Hepatic stellate cell (primary cell): ENCODE results near the gene DDRGK1.
"Not testable (repeated sequence)": the region's sequence is repeated elsewhere in the genome, so short reads cannot be mapped to it uniquely, and the experiment has no call there.

Experiments
- DNase-seq: peaks from one replicate; pipeline ENCODE4 v3.0.0; 2011; ENCODE audit warnings: low spot score

DDRGK1 gene

GRCh38 chr20:3164763-3165410, 39.6 kb downstream of the DDRGK1 start:
- DNase-seq = peak; percentile 51

DNA sequence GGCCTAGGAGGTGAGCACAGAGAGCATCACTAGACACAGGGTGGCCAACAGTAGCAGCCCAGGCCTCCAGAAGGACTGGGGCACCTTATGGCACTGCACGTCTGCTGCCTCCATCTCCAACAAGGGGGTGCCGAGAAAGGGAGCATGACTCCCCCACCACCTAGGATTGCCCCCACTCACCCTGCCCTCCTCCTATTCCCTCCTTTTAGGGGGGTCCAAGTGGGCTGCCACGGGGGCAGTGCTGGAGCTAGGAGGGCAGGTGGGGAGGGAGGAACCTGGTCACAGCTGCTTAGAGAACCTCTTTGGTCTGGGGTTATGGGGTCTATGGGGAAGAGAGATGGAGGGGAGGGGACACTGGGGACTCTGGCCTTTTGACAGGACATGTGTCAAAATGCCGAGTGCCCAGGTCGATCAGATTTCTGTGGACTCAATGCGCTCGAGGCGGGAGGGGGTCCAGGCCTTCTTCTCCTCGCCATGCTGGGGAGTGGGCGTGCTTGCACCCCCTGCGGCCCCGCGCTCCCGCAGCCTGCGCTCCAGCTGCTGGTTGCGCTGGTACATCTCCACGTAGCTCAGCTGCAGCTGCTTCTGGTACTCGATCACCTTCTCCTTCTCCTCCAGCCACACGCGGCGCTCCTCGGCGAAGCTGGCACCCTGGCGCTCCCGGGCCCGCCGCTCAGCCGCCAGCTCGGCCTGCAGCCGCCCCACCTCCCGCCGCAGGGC, 40.3 kb downstream of the DDRGK1 start:
- DNase-seq = peak; percentile 43

DNA sequence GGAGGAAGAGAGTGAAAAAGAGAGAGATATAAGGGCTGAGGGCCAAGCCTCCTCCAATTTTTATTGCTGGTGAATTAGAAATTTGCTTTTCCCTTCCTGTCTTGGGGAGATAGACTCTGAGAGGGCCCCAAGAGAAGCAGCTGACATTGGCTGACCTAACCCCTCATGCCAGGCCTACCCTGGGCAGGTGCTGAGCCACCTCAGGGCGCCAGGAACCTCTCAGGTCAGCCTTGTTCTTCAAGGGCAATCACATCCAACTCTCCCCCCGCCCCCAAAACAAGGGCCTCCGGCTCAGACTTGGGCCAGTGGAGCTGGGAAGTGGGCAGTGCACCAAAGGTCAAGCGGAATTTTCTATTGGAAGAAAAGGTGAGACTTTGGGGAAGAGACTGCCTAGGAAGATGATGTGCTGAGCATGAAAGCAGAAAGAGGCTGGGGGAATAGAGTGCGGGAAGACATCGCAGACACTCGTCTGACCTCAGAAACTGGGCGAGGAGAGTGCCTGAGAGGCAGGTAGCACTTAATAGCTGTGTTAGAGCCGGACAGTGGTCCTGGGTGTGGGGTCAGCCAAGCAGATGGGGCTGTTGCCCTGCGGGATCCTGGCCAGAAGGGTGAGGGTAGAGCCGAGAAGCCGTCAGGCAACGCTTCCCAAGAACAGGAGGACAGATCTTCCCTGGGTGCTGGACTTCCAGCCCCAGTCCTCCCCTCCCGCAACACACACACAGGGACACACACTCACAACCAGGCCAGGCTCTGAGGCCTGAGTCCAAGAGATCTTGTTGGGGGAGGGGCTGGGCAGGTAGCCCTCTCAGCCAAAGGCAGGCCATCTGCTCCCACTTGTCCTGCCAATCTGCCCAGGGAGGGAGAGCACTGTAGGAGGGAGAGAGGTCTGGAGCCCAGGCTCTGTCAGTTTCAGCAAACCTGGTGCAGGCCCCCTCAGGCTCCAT, 41.1 kb downstream of the DDRGK1 start:
- DNase-seq = no peak

- no peak for DNase-seq
These were observed 42.3 kb downstream of the DDRGK1 start for GRCh38 chr20:3162080-3162611.

- DNase-seq = no peak
These were observed 43.0 kb downstream of the DDRGK1 start for GRCh38 chr20:3161316-3162079.

DNA sequence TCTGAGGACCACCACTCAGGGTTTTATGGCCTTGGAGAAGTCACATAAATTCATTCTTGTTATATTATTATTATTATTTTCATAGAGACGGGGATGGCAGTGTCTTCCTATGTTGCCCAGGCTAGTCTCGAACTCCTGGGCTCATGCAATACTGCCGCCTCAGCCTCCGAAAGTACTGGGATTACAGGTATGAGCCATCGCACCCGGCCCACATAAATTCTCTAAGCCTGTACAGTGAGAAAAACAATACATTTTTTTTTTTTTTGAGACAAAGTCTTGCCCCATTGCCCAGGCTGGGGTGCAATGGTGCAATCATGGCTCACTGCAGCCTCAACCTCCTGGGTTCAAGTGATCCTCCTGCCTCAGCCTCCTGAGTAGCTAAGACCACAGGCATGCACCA, 44.1 kb downstream of the DDRGK1 start:
- DNase-seq = no peak

DNA sequence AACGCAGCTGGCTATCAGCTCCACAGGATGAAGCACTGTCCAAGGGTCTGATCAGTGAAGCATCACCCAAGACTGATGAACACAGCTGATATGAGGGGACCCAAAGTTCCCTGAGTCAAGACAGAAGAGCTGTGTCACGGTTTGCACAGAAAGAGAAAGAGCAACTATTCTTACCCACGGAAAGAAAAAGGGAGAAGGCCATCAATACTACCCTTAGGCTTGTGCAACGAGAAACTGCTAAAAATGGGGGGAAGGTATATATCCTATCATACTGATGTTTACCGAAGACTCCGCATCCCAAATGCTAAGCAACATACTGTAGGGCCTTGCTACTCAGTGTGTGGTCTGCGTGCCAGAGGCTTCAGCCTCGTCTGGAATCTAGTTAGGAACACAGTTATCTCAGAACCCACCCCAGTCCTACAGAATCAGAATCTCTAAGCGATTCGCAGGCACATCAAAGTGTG, 45.5 kb downstream of the DDRGK1 start:
- peak; percentile 50 for DNase-seq

- DNase-seq = no peak
These were observed 46.7 kb downstream of the DDRGK1 start for GRCh38 chr20:3157817-3158216.

GRCh38 chr20:3156811-3157619, 47.5 kb downstream of the DDRGK1 start:
- no peak for DNase-seq

GRCh38 chr20:3152057-3152644, 52.3 kb downstream of the DDRGK1 start:
- not testable (repeated sequence) for DNase-seq

DNA sequence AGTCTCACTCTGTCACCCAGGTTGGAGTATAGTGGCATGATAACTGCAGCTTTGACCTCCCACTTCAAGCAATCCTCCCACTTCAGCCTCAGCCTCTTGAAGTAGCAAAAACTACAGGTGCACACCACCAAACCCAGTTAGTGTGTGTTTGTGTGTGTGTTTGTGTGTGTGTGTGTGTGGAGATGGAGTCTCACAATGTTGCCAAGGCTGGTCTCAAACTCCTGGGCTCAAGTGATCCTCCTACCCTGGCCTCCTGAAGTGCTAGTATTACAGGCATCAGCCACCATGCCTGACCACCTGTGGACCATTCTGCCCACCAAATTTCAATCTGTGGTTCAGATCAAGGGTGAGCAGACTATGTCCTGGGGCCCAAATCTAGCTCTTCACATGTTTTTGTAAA, 53.6 kb downstream of the DDRGK1 start:
- no peak for DNase-seq

GRCh38 chr20:3146732-3147341, 57.6 kb downstream of the DDRGK1 start:
- no peak for DNase-seq

DNA sequence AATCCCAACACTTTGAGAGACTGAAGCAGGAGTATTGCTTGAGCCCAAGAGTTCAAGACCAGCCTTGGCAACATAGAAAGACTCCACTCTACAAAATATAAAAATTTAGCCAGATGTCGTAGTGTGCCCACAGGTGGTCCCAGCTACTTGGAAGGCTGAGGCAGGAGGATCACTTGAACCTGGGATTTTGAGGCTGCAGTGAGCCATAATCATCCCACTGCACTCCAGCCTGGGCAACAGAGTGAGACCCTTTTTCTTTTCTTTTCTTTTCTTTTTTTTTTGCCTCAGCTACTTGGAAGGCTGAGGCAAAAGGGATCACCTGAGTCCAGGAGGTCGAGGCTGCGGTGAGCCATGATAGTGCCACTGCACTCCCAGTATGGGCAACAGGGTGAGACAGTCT, 62.7 kb downstream of the DDRGK1 start:
- DNase-seq = no peak
